Stimulated activated CD4-positive, alpha-beta T cell treated with anti-CD3 and anti-CD28 coated beads, Interleukin-15, amount 100 ng/mL, for 1 hour (primary cell): ENCODE data around the gene COX4I2.
"Not testable (repeated sequence)": the region's sequence is repeated elsewhere in the genome, so short reads cannot be mapped to it uniquely, and the experiment has no call there.

Experiments used
- DNase-seq, 2 donors: peaks; one replicate each; pipeline ENCODE4 v3.0.0-alpha.2; 2020; ENCODE audit warnings: low read depth in 1 of 2, low spot score in 1 of 2

The COX4I2 gene

GRCh38 chr20:31637660-31638059 lies at the start of gene COX4I2:
Gene COX4I2 (plus strand): TSS chr20:31637912. CDS start chr20:31639018, 1,106 bp downstream.
- no peak for DNase-seq

- no peak for DNase-seq
Measured at GRCh38 chr20:31590717-31591225, 46.9 kb upstream of the COX4I2 start.

GRCh38 chr20:31593221-31594001 lies 44.3 kb upstream of the COX4I2 start:
- no peak for DNase-seq

- DNase-seq = no peak
Measured at GRCh38 chr20:31594002-31594557, 43.6 kb upstream of the COX4I2 start.

GRCh38 chr20:31594558-31595379 lies 42.9 kb upstream of the COX4I2 start:
- DNase-seq = no peak

GRCh38 chr20:31595380-31595653 lies 42.4 kb upstream of the COX4I2 start:
- DNase-seq = no peak

GRCh38 chr20:31595654-31596411 lies 41.9 kb upstream of the COX4I2 start:
- DNase-seq = no peak

- DNase-seq = not testable (repeated sequence)
Measured at GRCh38 chr20:31596412-31596715, 41.3 kb upstream of the COX4I2 start.

- no peak for DNase-seq
Measured at GRCh38 chr20:31596831-31597480, 40.8 kb upstream of the COX4I2 start.

- no peak for DNase-seq
Measured at GRCh38 chr20:31597481-31597855, 40.2 kb upstream of the COX4I2 start.

GRCh38 chr20:31602431-31602778 lies 35.3 kb upstream of the COX4I2 start:
- DNase-seq = no peak

- DNase-seq = no peak
Measured at GRCh38 chr20:31602779-31603441, 34.8 kb upstream of the COX4I2 start.

- peak; percentile 35 to 41 for DNase-seq
Measured at GRCh38 chr20:31603822-31604566, 33.7 kb upstream of the COX4I2 start.

GRCh38 chr20:31604567-31605030 lies 33.1 kb upstream of the COX4I2 start:
- no peak for DNase-seq

GRCh38 chr20:31605031-31605901 lies 32.4 kb upstream of the COX4I2 start, which contains the start of gene ID1:
Gene ID1 (plus strand): TSS chr20:31605289. CDS start chr20:31605388, 99 bp downstream.
- DNase-seq = peak; percentile 76 to 81

- no peak for DNase-seq
Measured at GRCh38 chr20:31605902-31606803, 31.6 kb upstream of the COX4I2 start.

- no peak for DNase-seq
Measured at GRCh38 chr20:31606804-31607639, 30.7 kb upstream of the COX4I2 start.
